GM21619 (cell line): ENCODE data around the gene TJP3.

Source experiments
- ATAC-seq: cut with Tn5 transposase; IDR thresholded peaks from one replicate; pipeline ENCODE4 v1.9.1; 2021; ENCODE audit not compliant: unreplicated experiment

The TJP3 gene

DNA sequence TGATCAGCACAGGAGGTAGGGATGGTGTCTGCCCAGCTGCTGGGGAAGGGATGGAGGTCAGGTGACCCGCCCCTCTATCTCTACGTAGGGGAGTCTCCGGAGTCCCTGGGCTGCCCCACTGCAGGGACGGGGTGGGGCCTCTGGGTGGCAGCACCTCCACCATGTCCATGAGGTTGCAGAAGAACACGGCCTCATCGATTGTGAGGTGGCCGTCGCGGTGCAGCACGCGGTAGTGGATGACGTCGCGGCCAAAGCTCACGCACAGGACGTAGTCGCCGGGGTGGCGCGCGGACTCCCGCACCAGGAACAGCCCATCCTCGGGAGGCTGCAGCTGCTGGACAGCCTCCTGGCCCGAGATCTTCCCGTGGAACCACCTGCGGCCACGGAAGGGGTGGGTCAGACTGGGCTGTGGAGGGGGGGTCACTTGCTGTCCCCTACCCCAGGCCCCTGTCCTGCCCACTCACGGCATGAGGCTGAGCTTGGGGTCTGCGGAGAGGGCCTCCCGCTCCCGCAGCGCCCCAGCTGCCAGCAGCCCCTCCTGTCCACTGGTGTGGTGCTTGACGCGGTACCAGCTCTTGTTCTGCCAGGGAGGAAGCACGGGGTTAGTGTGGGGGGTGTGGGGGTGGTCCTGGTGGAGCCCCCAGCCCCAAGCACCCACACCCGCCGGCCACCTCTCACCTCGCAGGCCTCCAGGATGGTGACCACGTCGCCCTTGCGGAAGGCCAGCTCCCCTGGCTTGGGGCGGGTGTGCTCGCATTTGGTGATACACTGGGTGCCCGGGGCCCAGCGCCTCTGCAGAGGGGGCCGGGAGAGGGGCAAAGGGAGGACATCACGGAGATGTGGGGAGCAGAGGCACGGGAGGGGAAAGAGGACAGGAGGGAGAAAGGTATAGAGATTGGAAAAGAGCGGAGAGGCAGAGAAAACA lies 75.7 kb downstream of the TJP3 start:
- no peak for ATAC-seq

DNA sequence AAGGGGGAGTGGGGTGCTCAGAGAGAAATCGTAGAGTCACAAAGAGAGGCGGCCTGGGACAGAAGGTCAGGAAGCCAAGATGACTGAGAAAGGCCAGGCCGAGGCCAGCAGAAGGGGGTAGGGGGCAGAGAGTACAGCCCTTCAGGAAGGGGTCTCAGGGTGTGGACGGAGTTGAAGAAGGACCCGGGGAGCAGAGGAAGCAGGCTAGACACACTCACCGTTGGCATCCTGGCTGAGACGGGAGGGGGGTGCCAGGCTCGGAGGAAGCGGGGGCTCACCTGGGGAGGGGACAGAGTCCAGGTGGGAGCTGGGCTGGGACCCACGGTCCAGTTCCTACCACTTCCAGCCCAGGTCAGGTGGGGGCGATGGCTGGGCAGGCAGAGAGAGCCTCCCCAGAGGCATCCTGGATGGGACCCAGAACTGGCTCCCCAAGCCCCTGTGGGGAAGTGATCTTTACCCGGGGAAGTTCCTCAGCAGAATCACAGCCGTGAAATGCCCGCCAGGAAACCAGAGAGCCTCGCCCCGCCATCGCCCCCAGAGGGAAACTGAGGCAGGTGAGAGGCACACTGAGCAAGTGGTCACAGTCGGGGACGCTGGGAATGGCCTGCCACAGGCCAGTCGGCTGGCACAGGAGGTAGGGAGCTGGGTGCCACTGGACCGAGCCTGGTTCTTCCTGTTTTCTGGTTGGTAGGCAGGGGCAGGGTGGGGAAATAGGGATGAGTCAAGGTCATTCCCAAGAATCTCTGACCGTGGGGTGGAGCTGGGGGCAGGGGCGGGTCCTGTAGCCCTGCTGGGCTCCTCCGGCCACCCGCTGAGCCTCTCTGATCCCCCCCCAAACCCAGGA lies 76.6 kb downstream of the TJP3 start:
- no peak for ATAC-seq

DNA sequence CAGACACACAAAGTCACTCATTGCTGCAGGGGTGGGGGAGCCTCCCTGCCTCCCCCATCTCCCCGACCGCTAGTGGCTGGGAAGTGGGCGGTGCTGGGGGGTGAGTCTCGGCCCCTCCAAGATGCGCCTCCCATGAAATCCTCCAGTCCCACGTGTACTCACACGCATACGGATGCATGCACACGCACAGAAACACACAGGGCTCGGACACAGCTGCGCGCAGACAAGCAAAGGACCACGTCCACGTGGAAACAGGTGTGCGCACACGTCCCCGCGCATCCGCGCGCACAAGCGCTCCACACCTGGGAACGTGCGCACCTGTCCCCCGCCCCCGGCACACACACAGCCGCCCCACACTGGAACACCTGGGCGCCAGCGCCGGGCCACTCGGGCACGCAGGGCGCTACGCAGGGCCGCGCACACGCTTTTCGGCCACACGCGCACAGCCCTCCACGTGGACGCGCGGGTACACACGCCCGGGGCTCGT lies 77.3 kb downstream of the TJP3 start:
- ATAC-seq: no peak

DNA sequence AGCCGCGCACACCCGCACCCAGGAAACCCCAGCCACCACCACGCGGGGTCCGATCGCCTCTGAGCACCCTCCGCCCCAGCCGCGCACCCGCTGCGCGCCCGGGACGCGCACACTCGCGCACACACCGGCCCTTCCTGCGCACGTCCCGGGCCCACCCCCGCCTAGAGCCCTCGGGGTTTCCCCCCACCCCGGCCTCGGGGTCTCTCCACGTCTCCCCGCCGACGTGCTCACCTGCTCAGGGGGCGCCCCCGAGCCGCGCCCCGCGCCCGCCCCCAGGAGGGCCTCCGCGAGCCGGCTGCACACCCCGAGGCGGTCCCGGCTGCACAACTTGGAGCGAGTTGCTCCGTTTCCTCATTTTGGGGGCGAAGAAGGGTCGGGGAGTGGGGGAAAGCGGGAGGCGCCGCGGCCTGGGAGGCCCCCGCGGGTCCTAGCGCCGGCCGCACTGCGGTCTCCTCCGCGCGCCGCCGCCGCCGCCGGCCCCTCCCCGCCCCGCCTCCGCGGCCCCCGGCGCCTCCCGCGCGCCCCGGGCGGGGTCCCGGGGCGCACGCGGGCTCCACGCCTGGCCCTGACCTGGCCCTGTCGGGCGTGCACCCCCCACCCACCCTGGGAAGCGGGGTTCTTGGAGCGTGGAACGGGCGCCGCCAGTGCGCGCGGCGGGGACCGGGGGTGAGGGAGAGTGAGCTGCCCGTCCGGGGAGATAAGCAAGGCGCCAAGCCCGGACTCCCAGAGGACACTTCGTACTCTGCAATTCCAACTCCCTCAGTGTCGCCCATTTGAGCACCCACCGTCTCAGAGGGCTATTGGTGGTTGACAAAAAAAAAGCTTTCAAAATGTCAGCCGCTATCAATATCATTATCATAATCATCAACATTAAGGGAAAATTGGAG lies 78.0 kb downstream of the TJP3 start, which contains the start of gene MATK:
MATK (minus strand) TSS at position 444 of the 887 bp plus-strand sequence. CDS start 1,246 bp downstream, outside the sequence.
- ATAC-seq: no peak

DNA sequence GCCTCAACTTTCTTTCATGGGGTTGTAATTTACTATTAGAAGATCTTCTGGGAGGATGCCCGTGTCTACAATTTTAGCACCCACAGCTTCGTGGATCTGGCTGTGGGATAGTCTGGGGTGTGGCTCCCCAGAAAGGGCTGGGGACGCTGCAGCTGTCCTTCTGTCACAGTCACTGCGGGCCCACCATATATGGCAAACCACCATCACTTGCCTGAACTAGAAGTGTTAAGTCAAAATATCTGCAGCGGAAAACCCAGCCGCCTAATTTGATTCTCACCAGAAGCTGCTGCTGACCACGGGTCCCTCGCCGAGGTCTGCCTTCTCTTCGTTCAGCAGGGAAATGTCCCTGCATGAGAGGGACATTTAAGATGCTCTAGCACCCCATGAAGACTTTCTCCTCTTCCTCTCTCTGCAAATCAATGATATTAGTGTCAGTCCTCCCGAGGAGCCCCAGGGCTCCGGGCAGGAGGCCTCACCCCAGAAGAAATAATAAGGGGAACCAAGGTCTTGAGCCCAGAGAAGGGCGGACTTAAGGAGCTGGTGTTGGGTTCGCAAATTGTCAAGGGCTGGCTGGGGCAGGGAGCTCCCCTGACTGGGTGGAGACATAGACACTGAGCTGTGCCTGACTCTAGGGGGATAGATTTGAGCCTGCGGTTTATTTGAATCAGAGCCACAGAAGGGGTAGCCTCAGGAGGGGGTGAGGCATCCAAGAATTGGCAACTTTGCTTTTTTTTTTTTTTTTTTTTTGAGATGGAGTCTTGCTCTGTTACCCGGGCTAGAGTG lies 81.0 kb downstream of the TJP3 start:
- ATAC-seq: no peak

DNA sequence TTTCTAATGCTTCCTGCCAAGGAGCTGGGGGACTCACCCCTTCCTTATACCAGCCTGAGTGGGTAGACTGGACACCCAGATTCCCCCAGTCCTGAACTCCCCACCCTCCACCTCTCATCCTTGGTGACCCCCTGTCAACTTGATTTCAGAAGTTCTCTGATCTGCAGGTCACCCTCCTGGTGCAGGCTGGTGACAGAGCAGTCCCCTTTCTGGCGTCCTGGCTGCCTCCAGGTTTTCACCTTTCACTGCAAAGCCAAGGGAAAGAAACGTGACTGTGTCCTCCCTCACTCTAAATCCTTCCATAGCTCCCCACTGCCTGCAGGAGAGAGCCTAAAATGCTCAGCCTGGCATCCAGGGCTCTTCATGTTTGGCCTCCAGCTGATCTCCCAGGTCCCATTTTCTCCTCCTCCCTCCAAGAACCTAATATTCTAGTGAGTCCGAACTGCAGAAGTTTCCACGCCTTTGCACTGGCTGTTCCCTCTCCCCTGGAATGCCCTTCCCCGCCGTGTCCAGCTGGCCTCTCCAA lies 82.1 kb downstream of the TJP3 start:
- no peak for ATAC-seq

DNA sequence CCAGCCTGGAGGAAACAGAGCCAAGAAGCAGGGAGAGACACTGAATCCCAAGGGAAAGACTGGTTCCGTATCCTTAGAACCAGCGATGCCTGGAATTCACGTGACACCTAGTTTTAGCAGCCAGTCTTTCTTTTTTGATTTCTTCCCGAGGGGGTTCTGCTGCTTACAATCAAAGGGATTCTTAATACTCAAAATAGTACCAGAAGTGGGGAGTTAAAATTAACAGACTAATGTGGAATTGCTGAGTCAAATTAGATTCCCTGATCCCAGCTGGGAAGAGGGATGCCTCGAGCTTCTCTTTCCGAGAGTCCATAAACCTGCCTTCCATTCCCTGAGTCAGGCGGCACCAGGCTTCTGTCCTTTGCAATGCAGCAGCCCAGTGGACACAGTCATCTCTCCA lies 82.8 kb downstream of the TJP3 start:
- ATAC-seq: no peak

DNA sequence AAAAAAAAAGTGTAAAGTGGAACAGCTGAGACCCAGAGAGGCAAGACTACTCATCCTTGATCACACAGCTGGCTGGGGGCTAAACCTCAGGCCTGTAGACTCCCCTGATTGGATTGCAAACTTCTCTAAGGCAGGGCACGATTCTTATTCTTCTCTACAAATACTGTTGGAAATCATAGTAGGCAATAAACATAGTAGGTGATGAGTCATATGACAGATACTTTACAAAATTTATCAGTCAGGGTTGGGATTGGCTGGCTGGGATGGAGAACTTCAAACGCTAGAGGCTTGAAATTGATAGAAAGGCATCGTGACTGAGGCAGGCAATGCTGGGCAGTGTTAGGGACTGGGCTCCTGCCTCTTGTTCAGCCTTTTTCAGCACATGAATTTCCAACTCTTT lies 83.9 kb downstream of the TJP3 start:
- no peak for ATAC-seq

DNA sequence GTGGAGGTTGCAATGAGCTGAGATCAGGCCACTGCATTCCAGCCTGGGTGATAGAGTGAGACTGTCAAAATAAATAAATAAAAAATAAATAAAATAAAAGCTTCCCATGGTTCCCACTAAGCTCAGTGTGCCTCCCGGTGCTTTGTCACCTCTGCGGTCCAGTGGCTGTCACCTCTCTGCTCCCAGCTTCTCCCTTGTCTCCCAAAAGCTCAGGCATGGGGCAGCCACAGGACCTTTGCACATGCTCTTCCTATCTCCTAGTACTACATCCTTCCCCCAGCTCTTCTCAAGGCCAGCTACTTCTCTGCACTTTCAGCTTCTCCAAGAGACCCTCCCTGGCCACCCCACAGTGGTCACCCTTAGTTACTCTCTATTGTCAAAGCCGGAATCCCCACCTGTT lies 85.6 kb downstream of the TJP3 start:
- ATAC-seq: no peak

DNA sequence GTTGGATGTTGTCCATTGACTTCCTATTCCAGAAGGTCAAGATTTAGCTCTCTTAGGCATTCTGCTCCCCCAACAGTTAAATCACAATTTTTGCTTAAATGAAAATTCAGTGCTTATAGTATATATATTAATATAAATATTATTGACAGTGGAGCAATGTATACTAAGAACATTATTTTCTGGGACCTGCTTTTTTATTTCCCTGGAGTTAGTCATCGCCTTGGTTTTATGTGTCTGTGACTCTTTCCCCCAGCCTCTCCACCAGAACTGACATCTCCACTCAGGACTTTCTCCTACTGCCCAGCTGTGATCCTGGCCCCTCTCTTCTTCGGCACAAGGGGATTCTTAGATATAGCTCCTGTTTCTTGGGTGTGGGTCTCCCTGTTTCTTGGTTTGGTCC lies 88.2 kb downstream of the TJP3 start:
- ATAC-seq: no peak

DNA sequence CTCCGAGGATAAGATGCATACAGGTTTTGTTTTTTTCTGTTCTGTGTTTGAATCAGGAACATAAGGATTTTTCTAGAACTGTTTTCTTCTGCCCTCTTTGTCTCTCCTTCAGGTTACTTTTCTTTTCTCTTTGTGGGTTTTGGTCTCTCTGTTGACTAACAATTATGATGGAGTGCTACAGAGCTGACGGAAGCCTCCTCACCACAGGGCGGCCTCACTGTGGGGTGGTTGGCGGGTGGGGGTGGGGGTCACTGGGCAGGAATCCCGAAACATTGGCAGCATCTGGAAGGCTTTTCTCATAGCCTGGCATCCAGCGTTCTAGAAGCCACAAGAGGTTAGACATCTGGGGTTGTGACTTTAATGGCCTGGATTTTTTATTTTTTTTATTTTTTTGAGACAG lies 90.0 kb downstream of the TJP3 start:
- ATAC-seq: no peak
